Stimulated activated CD4-positive, alpha-beta T cell treated with anti-CD3 and anti-CD28 coated beads, Interleukin-4, amount 100 ng/mL, for 1 hour (primary cell): ENCODE measurements around the gene RPS23.
A peak's percentile ranks its signal among the peaks of the same experiment; 100 is the strongest.
"Not testable (repeated sequence)": the region's sequence is repeated elsewhere in the genome, so short reads cannot be mapped to it uniquely, and the experiment has no call there.

Source experiments
- DNase-seq: peaks from one replicate; pipeline ENCODE4 v3.0.0-alpha.2; 2020

Gene RPS23

GRCh38 chr5:82287625-82288024 is 9.5 kb upstream of the RPS23 start:
- DNase-seq: no peak

- DNase-seq: no peak
Measured at GRCh38 chr5:82285206-82285605, 7.1 kb upstream of the RPS23 start.

GRCh38 chr5:82283893-82284292 is 5.7 kb upstream of the RPS23 start:
- no peak for DNase-seq

GRCh38 chr5:82278711-82279370 is 687 bp upstream of the RPS23 start:
- DNase-seq: no peak

GRCh38 chr5:82277613-82277986 is 554 bp downstream of the RPS23 start:
- peak; percentile 2 for DNase-seq

GRCh38 chr5:82276800-82277612 is 1.1 kb downstream of the RPS23 start:
- no peak for DNase-seq

- no peak for DNase-seq
Measured at GRCh38 chr5:82275216-82275664, 2.9 kb downstream of the RPS23 start.

- peak; percentile 21 for DNase-seq
Measured at GRCh38 chr5:82274343-82275211, 3.6 kb downstream of the RPS23 start.

- DNase-seq: not testable (repeated sequence)
Measured at GRCh38 chr5:82273426-82273825, 4.7 kb downstream of the RPS23 start.

- peak; percentile 17 for DNase-seq
Measured at GRCh38 chr5:82272571-82273356, 5.4 kb downstream of the RPS23 start.

- DNase-seq: not testable (repeated sequence)
Measured at GRCh38 chr5:82269363-82269762, 8.8 kb downstream of the RPS23 start.

- DNase-seq: not testable (repeated sequence)
Measured at GRCh38 chr5:82267297-82267933, 10.7 kb downstream of the RPS23 start.

GRCh38 chr5:82265047-82265446 is 13.1 kb downstream of the RPS23 start:
- no peak for DNase-seq

GRCh38 chr5:82259172-82259800 is 18.9 kb downstream of the RPS23 start:
- DNase-seq: no peak

GRCh38 chr5:82257729-82258128 is 20.4 kb downstream of the RPS23 start:
- no peak for DNase-seq

GRCh38 chr5:82257247-82257646 is 20.9 kb downstream of the RPS23 start:
- no peak for DNase-seq

- DNase-seq: no peak
Measured at GRCh38 chr5:82255844-82256243, 22.3 kb downstream of the RPS23 start.

- DNase-seq: no peak
Measured at GRCh38 chr5:82252744-82253143, 25.4 kb downstream of the RPS23 start.

- no peak for DNase-seq
Measured at GRCh38 chr5:82246960-82247574, 31.1 kb downstream of the RPS23 start.

GRCh38 chr5:82244854-82245635 is 33.1 kb downstream of the RPS23 start:
- DNase-seq: no peak
